Kidney (tissue), 14 donors: ENCODE results near the gene SFTA2. TPM values are rescaled to one million over a fixed set of nuclear protein-coding genes. Genes with fewer than 3 reads are reported as not detected.
A peak's percentile ranks its signal among the peaks of the same experiment; 100 is the strongest.
"Not testable (repeated sequence)": the region's sequence is repeated elsewhere in the genome, so short reads cannot be mapped to it uniquely, and the experiment has no call there.

ENCODE experiments used
- DNase-seq, 5 donors: peaks; one replicate each; pipeline ENCODE4 v3.0.0-alpha.2; 2013 to 2020
- FAIRE-seq: peaks from 2 replicates; lab custom pipeline; 2012; peaks lifted over from hg19 to GRCh38; lab: Jason Lieb, UNC
- H3K27ac ChIP-seq, 2 donors: one replicate each; pipeline ENCODE4 v1.7.0; 2013; ENCODE audit warnings: low read depth in 2 of 2, low read length in 2 of 2, inconsistent platforms in 1 of 2
- H3K27me3 ChIP-seq: one replicate; pipeline ENCODE4 v1.7.1; 2013; ENCODE audit warnings: low read length, inconsistent platforms; ENCODE audit not compliant: control insufficient read depth, insufficient read depth
- H3K36me3 ChIP-seq, 3 donors: one replicate each; pipeline versions ENCODE4 v1.7.0 to v1.7.1; 2013; ENCODE audit warnings: low read length in 3 of 3, control low read depth in 1 of 3, inconsistent platforms in 1 of 3; ENCODE audit not compliant: insufficient read depth in 3 of 3, control insufficient read depth in 2 of 3
- H3K4me1 ChIP-seq, 3 donors: one replicate each; pipeline versions ENCODE4 v1.7.0 to v1.7.1; 2013; ENCODE audit warnings: low read length in 3 of 3, inconsistent platforms in 1 of 3, low read depth in 1 of 3; ENCODE audit not compliant: control insufficient read depth in 2 of 3, insufficient read depth in 2 of 3
- H3K4me3 ChIP-seq, 3 donors: one replicate each; pipeline versions ENCODE4 v1.7.0 to v1.8.1; 2013; ENCODE audit warnings: low read length in 3 of 3, control low read depth in 1 of 3, inconsistent platforms in 1 of 3
- H3K9ac ChIP-seq, 3 donors: one replicate each; pipeline versions ENCODE4 v1.7.0 to v1.7.1; 2013; ENCODE audit warnings: low read length in 3 of 3, control low read depth in 1 of 3, inconsistent platforms in 1 of 3
- H3K9me3 ChIP-seq, 3 donors: one replicate each; pipeline versions ENCODE4 v1.7.0 to v1.7.1; 2013; ENCODE audit warnings: low read length in 3 of 3, control low read depth in 1 of 3, inconsistent platforms in 1 of 3; ENCODE audit not compliant: control insufficient read depth in 2 of 3, insufficient read depth in 1 of 3
- intact Hi-C: fragments of 100-400 bp; cut with DNase I; formaldehyde crosslinking; loops from one replicate; pipeline ENCODE4 v1.11.1; 2022
- polyA plus RNA-seq: library from polyadenylated mRNA; stranded (reverse); fragments of 350-450 nt; fragmentation: Illumina TruSeq; extraction: RNeasy Lipid Tissue Mini Kit (QIAGEN cat#74804); gene quantifications from one replicate; pipeline ENCODE4 v1.2.3, GENCODE V29; 2014; ENCODE audit warnings: low read depth, low replicate concordance; ENCODE audit not compliant: insufficient read depth
- total RNA-seq: library from RNA; stranded (reverse); fragmentation: NEBNext Ultra II Directional; extraction: Animal tissue kit (Norgen Biotek cat#: 25700); gene quantifications from one replicate; pipeline ENCODE4 v1.2.1, GENCODE V29; 2021
- TF ChIP-seq, protein P1 (sequence below): IDR thresholded peaks from 3 replicates; pipeline ENCODE4 v1.5.1; 2012; ENCODE audit warnings: mild to moderate bottlenecking, moderate library complexity, borderline replicate concordance; ENCODE audit not compliant: insufficient read depth; ENCODE audit errors: extremely low read depth
- donor health status: control.
- donor health status: control.
- donor health status: control.
- donor health status: control.
- donor health status: control.
- donor health status: DM: yes; HTN: yes; CAD: no.
- donor health status: Normal renal cell carcinoma (clear cell type).

Gene SFTA2
- total and polyA plus RNA-seq, 2 donors from 2014 or later, result 7.4 to 30.5 TPM

DNA sequence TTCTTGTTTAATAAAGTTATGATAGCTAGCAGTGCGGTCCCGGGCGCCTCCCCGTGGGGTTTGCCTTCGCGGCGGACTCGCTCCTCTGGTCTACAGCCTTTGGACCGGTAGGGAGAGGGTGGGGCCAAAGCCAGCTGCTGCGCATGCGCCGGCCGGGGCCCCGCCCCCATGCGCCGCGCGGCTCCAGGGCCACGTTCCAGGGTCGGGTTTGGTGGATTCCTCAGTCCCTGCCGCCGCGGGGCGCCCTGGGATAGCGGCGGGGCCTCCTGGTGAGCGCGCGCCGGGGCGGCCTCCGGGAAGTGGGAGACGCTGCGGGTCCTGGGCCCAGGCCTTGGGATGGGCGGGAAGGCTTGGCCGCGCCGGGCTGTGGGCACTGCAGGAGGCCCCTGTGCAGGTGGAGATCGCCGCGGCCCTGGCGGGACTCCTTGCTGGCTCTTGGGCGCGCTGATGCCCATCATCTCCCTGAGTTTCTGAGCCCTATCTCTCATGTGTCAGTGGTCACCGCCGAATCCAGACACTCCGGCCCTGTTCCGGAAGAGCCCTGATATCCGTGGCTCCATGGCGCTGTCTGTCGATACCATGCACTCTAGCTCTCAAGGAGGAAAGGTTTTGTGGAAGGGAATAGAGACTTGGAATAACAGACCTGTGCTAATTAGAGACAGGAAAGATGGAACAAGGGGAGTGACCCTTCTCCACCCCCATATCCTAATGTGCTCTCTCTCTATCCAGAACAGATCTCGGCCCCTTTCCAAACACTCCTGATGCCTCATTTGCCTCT, 17.7 kb downstream of the SFTA2 start, which contains the start of gene VARS2:
TSS of gene VARS2 (plus strand) at position 163 of the 778 bp plus-strand sequence. CDS start at position 762, 599 bp downstream.
- intact Hi-C loops, result loop anchor here (10.0 kb wide), 1 partner anchor 161 kb away; no protein-coding TSS in a partner anchor
- TF ChIP-seq, protein P1, sequence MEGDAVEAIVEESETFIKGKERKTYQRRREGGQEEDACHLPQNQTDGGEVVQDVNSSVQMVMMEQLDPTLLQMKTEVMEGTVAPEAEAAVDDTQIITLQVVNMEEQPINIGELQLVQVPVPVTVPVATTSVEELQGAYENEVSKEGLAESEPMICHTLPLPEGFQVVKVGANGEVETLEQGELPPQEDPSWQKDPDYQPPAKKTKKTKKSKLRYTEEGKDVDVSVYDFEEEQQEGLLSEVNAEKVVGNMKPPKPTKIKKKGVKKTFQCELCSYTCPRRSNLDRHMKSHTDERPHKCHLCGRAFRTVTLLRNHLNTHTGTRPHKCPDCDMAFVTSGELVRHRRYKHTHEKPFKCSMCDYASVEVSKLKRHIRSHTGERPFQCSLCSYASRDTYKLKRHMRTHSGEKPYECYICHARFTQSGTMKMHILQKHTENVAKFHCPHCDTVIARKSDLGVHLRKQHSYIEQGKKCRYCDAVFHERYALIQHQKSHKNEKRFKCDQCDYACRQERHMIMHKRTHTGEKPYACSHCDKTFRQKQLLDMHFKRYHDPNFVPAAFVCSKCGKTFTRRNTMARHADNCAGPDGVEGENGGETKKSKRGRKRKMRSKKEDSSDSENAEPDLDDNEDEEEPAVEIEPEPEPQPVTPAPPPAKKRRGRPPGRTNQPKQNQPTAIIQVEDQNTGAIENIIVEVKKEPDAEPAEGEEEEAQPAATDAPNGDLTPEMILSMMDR, result peak; percentile 24

DNA sequence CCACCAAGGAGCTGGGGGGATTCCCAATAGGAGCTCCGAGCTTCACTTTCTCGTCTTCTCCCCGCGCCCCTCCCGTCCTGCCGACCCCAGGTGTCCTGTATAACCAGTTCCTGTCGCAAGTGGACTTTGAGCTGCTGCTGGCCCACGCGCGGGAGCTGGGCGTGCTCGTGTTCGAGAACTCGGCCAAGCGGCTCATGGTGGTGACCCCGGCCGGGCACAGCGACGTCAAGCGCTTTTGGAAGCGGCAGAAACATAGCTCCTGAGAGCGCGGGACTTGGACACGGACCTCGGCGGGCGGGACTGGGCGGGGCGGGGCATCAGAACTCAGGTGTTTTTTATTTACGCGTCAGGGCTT, 18.3 kb downstream of the SFTA2 start:
- TF ChIP-seq, protein P1, result no peak
- FAIRE-seq (no peak), DNase-seq (no peak)
- peaks cover 2 to 30% (median 11%) of the 10 kb centered on the region in 3 donors for H3K36me3 ChIP-seq
- no peaks in the 10 kb centered on the region for H3K9me3 ChIP-seq
- no peaks in the 10 kb centered on the region for H3K27me3 ChIP-seq
- peaks cover 0 to 34% (median 29%) of the 10 kb centered on the region in 3 donors for H3K4me1 ChIP-seq
- H3K27ac ChIP-seq, result peak overlapping the region; percentile 80 to 93
- intact Hi-C loops, result loop anchor here (10.0 kb wide), 1 partner anchor 161 kb away; no protein-coding TSS in a partner anchor
- peak overlapping the region in 1 of 3 donors; percentile 94 for H3K9ac ChIP-seq
- peak overlapping the region in 2 of 3 donors; percentile 23 to 76 for H3K4me3 ChIP-seq

More for the DNA sequence above, 17.7 kb downstream of the SFTA2 start, which contains the start of gene VARS2:
- H3K27ac ChIP-seq, result peak within 1 kb of the TSS; percentile 87 to 93
- peak within 1 kb of the TSS; percentile 57 to 76 (median 67) for H3K4me3 ChIP-seq
- no peaks in the 10 kb centered on the region for H3K27me3 ChIP-seq
- DNase-seq (peak; percentile 96 to 98 (median 97)), FAIRE-seq (no peak)
- no peaks in the 10 kb centered on the region for H3K9me3 ChIP-seq
- H3K36me3 ChIP-seq, result peaks cover 2 to 30% (median 11%) of the 10 kb centered on the region in 3 donors
- peaks cover 0 to 31% (median 23%) of the 10 kb centered on the region in 3 donors for H3K4me1 ChIP-seq
- H3K9ac ChIP-seq, result peak within 1 kb of the TSS; percentile 42 to 94 (median 67)

DNA sequence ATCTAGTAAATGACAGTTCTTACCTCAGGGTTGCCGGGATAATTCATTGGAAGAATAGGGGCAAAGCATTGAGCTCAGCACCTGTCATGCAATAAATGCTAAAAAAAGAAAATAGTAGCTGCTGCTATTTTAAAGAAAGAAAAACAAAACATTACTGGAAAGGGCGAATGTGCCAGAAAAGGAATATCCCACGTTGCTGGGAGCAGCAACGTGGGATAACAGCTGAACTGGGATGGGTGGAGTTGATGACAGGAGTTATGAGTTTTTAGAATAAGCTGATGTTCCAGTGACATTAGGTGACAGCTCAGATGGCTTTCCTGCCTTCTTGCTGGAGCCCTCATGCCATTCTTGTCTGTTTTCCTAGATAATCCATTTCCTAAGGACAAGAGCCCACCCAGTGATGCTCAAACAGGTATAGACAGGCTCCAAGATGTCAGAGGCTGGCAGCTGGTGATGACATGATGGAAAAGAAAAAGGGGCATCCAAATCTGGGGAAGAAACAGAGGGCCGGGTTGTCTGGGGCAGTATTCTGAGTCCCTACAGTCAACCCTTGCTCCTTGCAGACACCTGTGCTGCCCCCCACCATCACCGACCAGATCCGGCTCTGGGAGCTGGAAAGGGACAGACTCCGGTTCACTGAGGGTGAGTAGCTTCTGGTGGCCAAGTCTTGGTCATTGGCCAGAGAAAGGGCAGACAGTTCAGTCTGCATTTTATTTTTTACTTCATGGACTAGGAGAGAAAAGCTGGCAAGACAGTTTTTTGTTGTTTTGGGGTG, 19.0 kb downstream of the SFTA2 start:
- H3K27ac ChIP-seq, result peak overlapping the region; percentile 80 to 93
- no peak overlapping the region for H3K4me3 ChIP-seq
- DNase-seq (no peak), FAIRE-seq (no peak)
- intact Hi-C loops, result loop anchor here (10.0 kb wide), 1 partner anchor 162 kb away; no protein-coding TSS in a partner anchor
- no peaks in the 10 kb centered on the region for H3K9me3 ChIP-seq
- peaks cover 0 to 35% (median 32%) of the 10 kb centered on the region in 3 donors for H3K4me1 ChIP-seq
- peaks cover 2 to 30% (median 11%) of the 10 kb centered on the region in 3 donors for H3K36me3 ChIP-seq
- TF ChIP-seq, protein P1, result no peak
- no peaks in the 10 kb centered on the region for H3K27me3 ChIP-seq
- H3K9ac ChIP-seq, result peak overlapping the region in 1 of 3 donors; percentile 94

DNA sequence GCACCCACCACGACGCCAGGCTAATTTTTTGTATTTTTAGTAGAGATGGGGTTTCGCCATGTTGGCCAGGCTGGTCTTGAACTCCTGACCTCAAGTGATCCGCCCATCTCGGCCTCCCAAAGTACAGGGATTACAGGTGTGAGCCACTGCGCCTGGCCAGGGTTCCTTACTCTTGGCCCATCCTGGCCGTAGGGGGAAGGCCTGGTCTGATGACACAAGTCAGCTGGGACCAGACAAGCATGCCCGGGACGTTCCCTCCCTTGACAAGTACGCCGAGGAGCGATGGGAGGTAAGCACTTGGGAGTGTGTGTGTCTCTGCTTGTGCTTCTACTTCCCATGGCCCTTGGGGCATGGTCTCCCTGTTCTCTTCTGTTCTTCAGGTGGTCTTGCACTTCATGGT, 21.5 kb downstream of the SFTA2 start:
- DNase-seq, result peak in 1 of 5 donors; percentile 78
- H3K27me3 ChIP-seq, H3K4me3 ChIP-seq, H3K9ac ChIP-seq, H3K27ac ChIP-seq, FAIRE-seq, H3K9me3 ChIP-seq: not testable (repeated sequence)
- peaks cover 0 to 22% (median 19%) of the 10 kb centered on the region in 3 donors for H3K4me1 ChIP-seq
- intact Hi-C loops, result loop anchor here (10.0 kb wide), 1 partner anchor 164 kb away; no protein-coding TSS in a partner anchor
- peaks cover 2 to 30% (median 11%) of the 10 kb centered on the region in 3 donors for H3K36me3 ChIP-seq
